NOMO-1 treated with dmso at 0.1 percent for 144 hours (cell line): Measurements from ENCODE around the gene CCDC68.
"Not testable (repeated sequence)": the region's sequence is repeated elsewhere in the genome, so short reads cannot be mapped to it uniquely, and the experiment has no call there.

Experiments used
- DNase-seq: peaks from one replicate; lab custom pipeline; 2025; ENCODE audit not compliant: unreplicated experiment; lab: John Stamatoyannopoulos, UW

Gene CCDC68

DNA sequence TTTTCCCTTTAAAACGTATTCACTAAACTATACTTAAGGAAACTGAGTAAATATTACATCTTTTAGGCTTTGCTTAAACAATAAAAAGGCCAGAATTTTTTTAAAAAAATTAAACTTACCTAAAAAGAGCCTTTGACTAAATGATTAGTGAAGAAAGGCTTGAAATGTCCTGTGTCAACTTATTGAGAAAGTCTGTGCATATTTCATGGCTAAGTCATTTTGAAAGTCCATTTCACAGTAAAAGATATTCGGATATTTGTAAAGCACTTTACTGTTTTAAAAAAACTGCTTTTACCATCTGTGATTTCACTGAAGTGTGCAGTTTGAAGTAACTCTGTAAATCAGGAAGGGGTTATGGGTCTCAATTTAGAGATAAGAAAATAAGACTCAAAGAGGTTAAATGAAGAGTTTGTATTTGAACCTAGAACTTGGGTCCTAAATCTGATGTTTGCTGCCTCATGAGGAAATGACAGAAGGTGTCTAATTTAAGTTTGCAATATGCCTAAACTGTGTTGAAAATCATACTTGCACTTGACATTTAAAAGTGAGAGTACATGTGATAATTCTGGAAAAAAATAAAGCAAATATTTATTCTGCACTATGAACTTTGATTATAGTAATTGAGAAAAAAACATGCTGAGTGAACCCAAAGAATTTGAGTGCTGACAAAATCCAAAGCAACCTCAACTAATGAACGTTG, 80.5 kb downstream of the CCDC68 start:
- no peak for DNase-seq

DNA sequence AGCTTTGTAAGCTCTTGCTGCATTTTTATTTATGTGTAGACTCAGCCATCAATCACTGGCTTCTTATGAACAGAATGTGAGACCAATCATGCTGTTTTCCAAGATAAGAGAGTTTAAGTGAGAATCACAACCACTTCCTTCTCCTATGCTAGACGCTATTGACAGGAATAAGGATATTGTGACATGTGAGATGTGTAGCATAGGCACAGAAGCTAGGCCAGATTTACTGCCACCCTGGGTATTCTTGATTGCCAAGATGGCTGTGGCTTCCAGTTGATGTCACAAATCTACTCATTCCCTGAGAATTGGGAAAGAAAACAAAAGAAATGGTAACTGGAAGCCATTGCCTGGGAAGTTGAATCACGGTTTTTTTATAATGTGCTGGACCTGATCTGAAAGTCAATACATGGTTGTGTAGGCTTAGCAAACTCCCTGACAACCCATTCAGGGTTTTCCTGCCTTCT, 81.1 kb downstream of the CCDC68 start:
- DNase-seq = no peak

GRCh38 chr18:54877076-54877475, 82.2 kb downstream of the CCDC68 start:
- no peak for DNase-seq

GRCh38 chr18:54875063-54875462, 84.2 kb downstream of the CCDC68 start:
- DNase-seq = no peak

DNA sequence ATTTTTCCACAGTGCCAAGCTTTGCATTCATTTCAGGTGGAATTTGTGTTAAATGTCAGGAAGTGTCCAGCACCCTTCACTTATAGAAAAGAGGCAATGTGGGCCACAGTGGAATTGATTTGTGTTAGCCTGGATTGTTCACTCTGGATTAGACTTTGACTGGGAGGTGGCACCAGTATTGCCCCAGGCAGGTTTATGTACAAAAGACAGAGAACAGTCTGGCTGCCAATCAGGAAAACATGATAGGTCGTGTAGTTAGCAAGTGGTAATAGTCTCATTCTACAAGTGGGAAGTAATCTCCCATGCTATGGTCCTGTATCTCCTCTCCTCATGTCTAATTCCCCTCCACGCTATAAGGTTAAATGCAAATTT, 85.4 kb downstream of the CCDC68 start:
- no peak for DNase-seq

DNA sequence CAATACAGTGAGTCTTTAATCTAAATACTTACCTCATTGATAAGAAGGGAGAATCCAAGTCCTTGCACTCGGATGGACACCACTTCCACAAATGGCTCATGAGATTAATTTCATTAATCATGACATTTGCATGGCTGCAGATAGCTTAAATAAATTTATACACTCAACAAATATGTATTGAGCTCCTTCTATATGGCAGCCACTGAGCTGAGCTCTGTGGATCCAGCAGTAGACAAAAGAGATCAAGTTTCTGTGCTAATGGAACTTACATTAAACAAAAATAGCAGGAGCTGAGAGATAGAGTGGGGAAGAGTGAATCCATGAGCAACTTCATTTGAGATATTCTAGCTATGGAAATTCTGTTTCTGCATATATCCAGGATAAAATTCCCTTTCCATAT, 86.6 kb downstream of the CCDC68 start:
- no peak for DNase-seq

- no peak for DNase-seq
Measured at GRCh38 chr18:54871231-54871630, 88.0 kb downstream of the CCDC68 start.

DNA sequence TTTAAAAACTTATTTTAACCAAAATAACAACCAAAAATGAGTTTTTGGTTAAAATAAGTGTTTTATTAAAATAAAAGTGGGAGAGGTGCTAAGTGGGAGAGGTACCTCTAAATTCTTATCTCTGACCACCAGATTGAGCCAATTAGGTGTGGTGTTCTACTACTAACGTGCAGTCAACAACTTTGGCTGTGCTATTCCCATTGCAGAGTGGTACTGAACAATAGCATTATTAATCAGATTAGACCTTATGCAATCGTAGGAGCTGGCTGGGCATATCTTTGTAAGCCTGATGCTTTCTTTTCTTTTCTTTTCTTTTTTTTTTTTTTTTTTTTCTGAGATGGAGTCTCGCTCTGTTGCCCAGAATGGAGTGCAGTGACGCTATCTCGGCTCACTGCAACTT, 92.1 kb downstream of the CCDC68 start:
- no peak for DNase-seq

GRCh38 chr18:54860941-54861340, 98.3 kb downstream of the CCDC68 start:
- DNase-seq = no peak

DNA sequence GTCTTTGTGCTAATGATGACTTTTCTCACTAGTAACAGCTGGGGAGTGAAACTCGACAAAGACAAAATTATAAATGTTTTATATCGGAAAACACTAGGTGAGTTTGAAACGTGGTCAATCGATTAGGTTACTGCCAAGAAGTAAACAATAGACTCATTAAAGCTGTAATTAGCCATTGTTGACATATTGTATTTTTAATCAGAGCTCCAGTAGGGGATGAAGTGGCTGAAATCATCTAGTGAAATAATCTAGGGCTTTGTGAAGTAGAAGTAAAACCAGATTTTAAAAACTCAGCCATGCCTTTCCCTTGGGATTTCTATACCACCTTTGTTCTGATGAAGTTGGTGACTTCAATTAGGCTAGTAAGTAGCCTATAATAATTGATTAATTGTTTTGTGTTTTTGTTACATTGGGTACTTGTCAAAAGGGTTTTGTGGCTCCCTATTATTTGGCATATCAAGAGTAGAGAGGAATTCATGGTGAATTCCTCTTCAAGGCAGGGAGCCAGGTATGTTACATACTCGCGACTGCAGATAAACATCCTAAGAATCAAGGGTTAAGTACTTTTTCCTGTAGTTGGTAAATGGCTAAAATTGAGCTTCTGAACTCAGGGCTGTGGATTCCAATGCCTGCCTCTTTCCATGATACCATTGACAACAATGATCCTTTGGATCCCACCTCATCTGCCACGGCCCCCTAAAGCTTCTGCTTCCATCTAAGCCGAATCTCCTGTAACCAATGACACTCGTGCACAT, 99.4 kb downstream of the CCDC68 start:
- DNase-seq = no peak

DNA sequence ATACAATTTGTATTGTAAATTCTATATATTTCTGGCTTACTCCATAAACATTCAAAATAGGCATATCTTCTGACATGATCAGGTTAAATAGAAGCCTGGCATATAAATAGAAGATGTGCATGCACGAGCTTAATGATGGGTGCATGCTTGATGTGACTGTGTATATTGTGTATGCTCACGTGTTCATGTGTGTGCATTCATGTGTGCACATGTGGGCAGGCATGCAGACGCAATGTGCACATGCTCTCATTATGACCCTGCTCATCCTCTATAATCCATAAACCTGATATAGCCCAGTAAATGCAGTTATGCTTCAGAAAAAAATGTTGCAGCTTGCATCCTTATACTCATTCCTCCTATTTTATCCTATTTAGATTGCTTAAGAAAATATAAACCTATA, 101.8 kb downstream of the CCDC68 start:
- DNase-seq = no peak

GRCh38 chr18:54856105-54856646, 103.1 kb downstream of the CCDC68 start:
- DNase-seq = no peak

GRCh38 chr18:54855050-54855449, 104.2 kb downstream of the CCDC68 start:
- not testable (repeated sequence) for DNase-seq

DNA sequence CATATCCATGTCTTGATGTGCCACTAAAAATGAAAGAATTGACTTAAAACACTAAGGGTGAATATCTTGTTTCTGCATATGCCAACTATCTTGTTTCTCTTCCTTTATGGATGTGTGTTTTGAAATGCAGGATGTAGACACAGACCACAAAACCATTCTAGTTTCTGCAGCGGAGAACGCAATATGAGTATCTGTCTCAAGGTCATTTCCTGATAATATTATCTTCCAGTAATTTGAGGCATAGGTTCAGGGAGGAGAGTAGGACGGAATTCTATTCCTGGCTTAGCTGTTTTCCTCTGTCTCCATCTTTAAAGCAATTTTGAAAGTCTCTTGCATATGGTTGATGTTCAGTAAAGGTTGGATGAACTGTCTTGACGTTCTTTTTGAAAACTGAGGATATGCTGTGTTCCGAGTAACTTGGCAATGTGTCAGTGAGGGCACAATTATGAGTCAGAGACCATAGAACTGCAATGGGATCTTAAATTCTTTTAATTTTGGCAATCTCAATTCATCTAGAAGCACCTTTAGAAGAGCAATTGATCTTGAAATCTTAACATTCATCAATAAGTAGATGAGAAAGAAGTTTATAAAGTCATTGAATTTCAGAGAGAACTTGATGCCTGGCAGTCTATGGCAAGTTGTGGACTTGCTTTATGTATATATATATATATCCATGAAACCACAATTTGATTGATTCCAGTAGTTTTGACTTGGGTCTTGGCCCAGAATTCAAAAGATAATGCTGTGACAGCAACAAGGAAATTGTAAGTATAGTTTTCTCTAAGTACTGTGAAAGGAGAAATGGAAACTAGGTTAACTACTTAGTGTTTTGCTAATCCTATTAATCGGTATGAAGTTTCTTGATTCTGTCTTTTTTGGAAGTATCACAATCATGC, 106.2 kb downstream of the CCDC68 start:
- peak; percentile 30 for DNase-seq
